ENCODE measurements around the gene RRAGA. TPM values are rescaled to one million over a fixed set of nuclear protein-coding genes. Genes with fewer than 3 reads are reported as not detected.
"Not testable (repeated sequence)": the region's sequence is repeated elsewhere in the genome, so short reads cannot be mapped to it uniquely, and the experiment has no call there.

The RRAGA gene
- total and polyA plus RNA-seq, 4 donors, result 47.8 to 90.7 (median 66.1) TPM

- ATAC-seq (ENCODE audit: insufficient read depth, low FRiP score), result no peak
- Histone ChIP-seq H3K9me3 (ENCODE audit: control insufficient read depth in 4 of 4, insufficient read depth in 3 of 4, low read length in 3 of 4) (no peaks in the 10 kb centered on the region), H3K4me3 (no peak overlapping the region), H3K4me1 (ENCODE audit: control insufficient read depth in 5 of 5, insufficient read depth in 5 of 5, low read length in 5 of 5) (peaks cover 0 to 4% (median 1%) of the 10 kb centered on the region in 5 donors), H3K9ac (ENCODE audit: insufficient read depth in 1 of 2, low read length in 2 of 2) (no peak overlapping the region), H3K27me3 (ENCODE audit: control insufficient read depth in 3 of 3, insufficient read depth in 3 of 3, low read length in 2 of 3) (no peaks in the 10 kb centered on the region), H3K36me3 (ENCODE audit: control insufficient read depth in 4 of 4, insufficient read depth in 4 of 4, low read length in 4 of 4) (no peaks in the 10 kb centered on the region), H3K27ac (ENCODE audit: low read depth in 1 of 2, low read length in 1 of 2) (no peak overlapping the region)
- TF ChIP-seq CTCF (IDR thresholded peaks at IDR 0.05; ENCODE audit: control extremely low read depth, extremely low read depth), result no peak
- WGBS, 2 donors, result 26 to 40% methylated on average over 4 of the region's 4 CpGs
- DNase-seq, result no peak
Observed at GRCh38 chr9:19018201-19018600, 31.0 kb upstream of the RRAGA start.

DNA sequence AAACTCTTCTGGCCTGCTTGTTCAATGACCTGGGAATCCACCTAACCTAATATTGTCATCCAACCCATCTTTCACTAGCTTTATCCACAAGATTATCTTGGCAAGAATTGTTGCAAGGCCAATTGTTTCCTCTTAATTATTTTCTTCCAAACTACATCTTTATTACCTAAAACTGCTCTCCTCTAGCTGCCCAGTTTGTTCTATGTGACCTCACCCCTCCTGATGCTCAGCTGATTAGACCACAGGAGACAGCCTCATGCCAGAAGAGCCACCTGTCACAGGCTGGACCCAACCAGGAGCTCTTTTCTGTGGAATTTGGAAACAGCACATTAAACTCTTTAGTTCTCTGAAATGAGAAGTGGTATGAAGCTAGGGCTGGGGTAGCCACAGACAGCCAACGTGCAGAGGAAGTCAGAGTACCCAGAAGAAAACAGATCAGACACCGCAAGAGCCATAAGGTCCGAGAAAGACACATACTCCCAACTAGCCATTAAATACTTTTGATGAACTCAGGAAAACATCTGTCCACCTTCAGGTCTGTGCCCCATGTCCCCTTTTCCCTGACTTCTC, 28.3 kb upstream of the RRAGA start:
- ATAC-seq (ENCODE audit: insufficient read depth, low FRiP score) (no peak), DNase-seq (no peak)
- no peak overlapping the region for H3K4me3 ChIP-seq
- H3K4me1 ChIP-seq (ENCODE audit: control insufficient read depth in 5 of 5, insufficient read depth in 5 of 5, low read length in 5 of 5), result peaks cover 0 to 3% (median 2%) of the 10 kb centered on the region in 5 donors
- H3K36me3 ChIP-seq (ENCODE audit: control insufficient read depth in 4 of 4, insufficient read depth in 4 of 4, low read length in 4 of 4), result no peaks in the 10 kb centered on the region
- H3K9ac ChIP-seq (ENCODE audit: insufficient read depth in 1 of 2, low read length in 2 of 2), result no peak overlapping the region
- 42 to 73% methylated on average over 3 of the region's 3 CpGs for WGBS, 2 donors
- peaks cover 0 to 2% (median 0%) of the 10 kb centered on the region in 4 donors for H3K9me3 ChIP-seq (ENCODE audit: control insufficient read depth in 4 of 4, insufficient read depth in 3 of 4, low read length in 3 of 4)
- no peaks in the 10 kb centered on the region for H3K27me3 ChIP-seq (ENCODE audit: control insufficient read depth in 3 of 3, insufficient read depth in 3 of 3, low read length in 2 of 3)
- no peak overlapping the region for H3K27ac ChIP-seq (ENCODE audit: low read depth in 1 of 2, low read length in 1 of 2)
- TF ChIP-seq CTCF (IDR thresholded peaks at IDR 0.05; ENCODE audit: control extremely low read depth, extremely low read depth), result no peak

DNA sequence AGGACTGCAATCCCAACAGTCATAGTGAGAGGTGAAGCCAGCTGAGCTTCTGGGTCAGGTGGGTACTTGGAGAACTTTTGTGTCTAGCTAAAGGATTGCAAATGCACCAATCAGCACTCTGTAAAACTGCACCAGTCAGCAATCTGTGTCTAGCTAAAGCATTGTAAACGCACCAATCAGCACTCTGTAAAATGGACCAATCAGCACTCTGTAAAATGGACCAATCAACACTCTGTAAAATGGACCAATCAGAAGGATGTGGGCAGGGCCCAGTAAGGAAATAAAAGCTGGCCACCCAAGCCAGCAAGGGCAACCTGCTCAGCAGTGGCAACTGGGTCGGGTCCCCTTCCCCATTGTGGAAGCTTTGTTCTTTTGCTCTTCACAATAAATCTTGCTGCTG, 27.6 kb upstream of the RRAGA start:
- ATAC-seq (ENCODE audit: insufficient read depth, low FRiP score); H3K36me3 ChIP-seq (ENCODE audit: control insufficient read depth in 4 of 4, insufficient read depth in 4 of 4, low read length in 4 of 4); H3K4me3 ChIP-seq; H3K4me1 ChIP-seq (ENCODE audit: control insufficient read depth in 5 of 5, insufficient read depth in 5 of 5, low read length in 5 of 5); H3K9me3 ChIP-seq (ENCODE audit: control insufficient read depth in 4 of 4, insufficient read depth in 3 of 4, low read length in 3 of 4); DNase-seq; H3K27me3 ChIP-seq (ENCODE audit: control insufficient read depth in 3 of 3, insufficient read depth in 3 of 3, low read length in 2 of 3); H3K27ac ChIP-seq (ENCODE audit: low read depth in 1 of 2, low read length in 1 of 2); H3K9ac ChIP-seq (ENCODE audit: insufficient read depth in 1 of 2, low read length in 2 of 2): not testable (repeated sequence)
- WGBS, 2 donors, result 96 to 97% methylated on average over 2 of the region's 2 CpGs

- WGBS, 2 donors, result 92 to 98% methylated on average over 2 of the region's 2 CpGs
- DNase-seq (no peak), ATAC-seq (ENCODE audit: insufficient read depth, low FRiP score) (no peak)
- H3K9ac ChIP-seq (ENCODE audit: insufficient read depth in 1 of 2, low read length in 2 of 2), result no peak overlapping the region
- H3K27me3 ChIP-seq (ENCODE audit: control insufficient read depth in 3 of 3, insufficient read depth in 3 of 3, low read length in 2 of 3), result no peaks in the 10 kb centered on the region
- no peak overlapping the region for H3K27ac ChIP-seq (ENCODE audit: low read depth in 1 of 2, low read length in 1 of 2)
- H3K9me3 ChIP-seq (ENCODE audit: control insufficient read depth in 4 of 4, insufficient read depth in 3 of 4, low read length in 3 of 4), result peaks cover 0 to 2% (median 0%) of the 10 kb centered on the region in 4 donors
- no peaks in the 10 kb centered on the region for H3K36me3 ChIP-seq (ENCODE audit: control insufficient read depth in 4 of 4, insufficient read depth in 4 of 4, low read length in 4 of 4)
- TF ChIP-seq CTCF (IDR thresholded peaks at IDR 0.05; ENCODE audit: control extremely low read depth, extremely low read depth), result no peak
- H3K4me3 ChIP-seq, result no peak overlapping the region
- H3K4me1 ChIP-seq (ENCODE audit: control insufficient read depth in 5 of 5, insufficient read depth in 5 of 5, low read length in 5 of 5), result peaks cover 0 to 3% (median 2%) of the 10 kb centered on the region in 5 donors
Observed at GRCh38 chr9:19022206-19022605, 27.0 kb upstream of the RRAGA start.
